Measurements from ENCODE around the gene COA7.
"Not testable (repeated sequence)": the region's sequence is repeated elsewhere in the genome, so short reads cannot be mapped to it uniquely, and the experiment has no call there.

COA7 gene

DNA sequence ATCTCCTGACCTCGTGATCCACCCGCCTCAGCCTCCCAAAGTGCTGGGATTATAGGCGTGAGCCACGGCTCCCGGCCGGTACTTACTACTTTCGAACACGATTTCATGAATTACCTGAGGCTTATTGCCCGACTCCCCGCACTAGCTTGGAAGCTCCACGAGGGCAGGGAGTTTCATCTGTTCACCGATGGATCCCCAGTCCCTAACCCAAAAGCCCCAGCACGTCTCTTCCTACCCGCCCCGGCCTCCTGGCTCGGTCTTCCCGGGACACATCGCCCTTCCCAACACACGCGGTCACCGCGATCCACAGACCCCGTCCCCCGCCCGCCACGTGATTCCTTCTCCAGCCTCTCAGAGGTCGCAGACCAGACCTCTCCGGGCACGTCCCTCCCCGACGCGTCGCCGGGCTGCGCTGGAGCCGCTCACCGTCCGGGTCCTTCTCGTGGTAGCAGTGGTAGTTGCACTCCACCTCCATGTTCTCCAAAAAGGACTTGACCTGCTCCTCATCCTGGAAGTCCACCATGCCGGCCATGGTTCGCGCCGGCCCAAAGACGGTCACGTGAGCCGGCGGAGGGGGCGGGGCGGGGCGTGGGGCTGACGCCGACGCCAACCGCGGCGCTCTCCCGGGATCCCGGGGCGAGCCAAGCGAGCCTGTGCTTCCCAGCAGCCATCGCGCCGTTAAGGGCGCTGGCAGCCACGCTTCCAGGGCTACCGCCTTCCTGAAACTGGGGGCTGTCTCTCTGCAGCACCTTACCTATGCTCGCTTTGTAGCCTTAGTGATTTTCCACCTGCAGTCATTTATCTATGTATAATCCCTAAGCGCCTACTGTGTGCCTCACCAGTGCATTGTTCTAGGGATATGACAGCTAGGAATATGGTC, at the start of gene COA7:
TSS of gene COA7 (minus strand) at position 553 of the 880 bp plus-strand sequence. CDS start at position 532, 21 bp downstream.
- in situ Hi-C loops (cut with HindIII; ENCODE audit: low sequenced_read_pairs) = no loop called here

DNA sequence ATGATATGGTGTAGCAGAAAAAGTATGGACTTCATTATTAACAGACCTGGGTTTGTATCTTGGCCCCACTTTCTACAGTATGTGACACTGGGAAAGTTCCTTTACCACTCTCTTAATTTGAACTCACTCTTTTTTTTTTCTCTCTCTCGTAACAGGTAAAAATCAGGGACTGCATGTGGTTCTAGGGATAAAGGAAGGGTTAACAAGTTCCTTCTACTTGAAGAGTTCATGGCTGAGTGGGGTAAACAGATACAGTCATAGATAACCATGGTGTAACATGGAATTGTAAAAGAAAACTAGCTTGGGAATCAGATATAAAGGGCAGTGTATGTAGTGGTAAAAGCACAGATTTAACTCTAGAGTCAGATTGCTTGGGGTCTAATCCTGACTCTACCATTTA, 49.3 kb upstream of the COA7 start:
- in situ Hi-C loops (cut with HindIII; ENCODE audit: low sequenced_read_pairs) = no loop called here

DNA sequence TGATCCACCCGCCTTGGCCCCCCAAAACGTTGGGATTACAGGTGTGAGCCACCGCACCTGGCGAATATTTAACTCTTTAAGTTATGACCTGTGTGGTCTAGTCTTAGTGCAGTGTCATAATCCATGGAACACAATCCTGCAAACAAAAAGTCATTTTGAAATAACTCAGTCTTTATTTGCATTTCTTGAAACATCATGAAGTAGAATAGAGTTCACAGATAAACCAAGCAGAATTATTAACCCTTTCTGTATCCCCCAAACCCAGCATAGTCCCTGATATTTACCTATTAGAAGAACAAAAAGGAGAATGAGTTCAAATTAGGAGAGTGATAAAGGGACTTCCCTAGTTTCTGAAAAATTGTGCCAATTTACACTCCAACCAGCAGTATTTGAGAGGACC, 48.0 kb upstream of the COA7 start:
- in situ Hi-C loops (cut with HindIII; ENCODE audit: low sequenced_read_pairs) = no loop called here

DNA sequence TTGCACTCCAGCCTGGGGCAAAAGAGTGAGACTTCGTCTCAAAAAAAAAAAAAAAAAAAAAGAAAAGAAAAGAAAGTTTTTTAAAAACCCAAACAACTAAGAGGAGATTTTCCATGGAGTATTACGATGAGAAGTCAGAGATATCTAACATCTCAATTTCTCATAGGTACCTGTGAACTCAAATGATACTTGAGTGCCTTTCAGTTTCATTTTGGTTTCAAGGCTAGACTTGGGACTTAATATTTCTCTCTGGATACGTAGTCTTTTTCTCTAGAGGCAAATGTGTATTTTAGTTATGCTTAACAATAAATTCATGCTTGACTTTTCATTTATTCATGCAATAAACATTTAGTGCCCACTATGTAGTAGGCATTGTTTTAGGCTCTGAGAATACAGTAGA, 43.1 kb upstream of the COA7 start:
- in situ Hi-C loops (cut with HindIII; ENCODE audit: low sequenced_read_pairs) = no loop called here

DNA sequence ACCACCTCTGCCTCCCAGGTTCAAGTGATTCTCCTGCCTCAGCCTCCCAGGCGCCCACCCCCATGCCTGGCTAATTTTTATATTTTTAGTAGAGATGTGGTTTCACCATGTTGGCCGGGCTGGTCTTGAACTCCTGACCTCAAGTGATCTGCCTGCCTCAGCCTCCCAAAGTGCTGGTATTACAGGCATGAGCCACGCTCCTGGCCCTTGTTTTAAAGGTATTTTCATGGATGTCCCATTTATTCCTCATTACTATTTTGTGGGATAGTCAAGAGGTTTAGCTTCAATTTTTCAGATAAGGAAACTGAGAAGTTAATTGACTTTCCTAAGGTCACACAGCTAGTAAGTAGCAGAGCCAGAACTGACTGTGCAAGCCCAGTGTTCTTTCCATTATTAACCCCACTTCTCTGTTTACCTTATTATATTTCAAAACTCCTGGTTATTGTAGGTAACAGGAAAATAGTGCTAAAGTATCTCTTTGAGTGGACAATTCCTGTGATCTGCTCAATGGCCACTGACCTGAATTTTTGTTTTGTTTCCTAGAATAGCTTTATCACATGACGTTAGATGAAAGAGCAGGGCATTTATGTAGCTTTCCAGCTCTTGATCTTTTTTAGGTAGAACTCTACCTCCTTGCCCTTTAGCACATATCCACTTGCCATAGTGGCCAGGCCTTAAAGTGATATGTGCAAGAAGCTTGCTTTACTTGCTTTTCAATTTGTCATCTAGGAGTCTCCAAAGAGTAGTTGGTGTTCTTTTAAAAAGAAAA, 41.7 kb upstream of the COA7 start:
- in situ Hi-C loops (cut with HindIII; ENCODE audit: low sequenced_read_pairs) = no loop called here

DNA sequence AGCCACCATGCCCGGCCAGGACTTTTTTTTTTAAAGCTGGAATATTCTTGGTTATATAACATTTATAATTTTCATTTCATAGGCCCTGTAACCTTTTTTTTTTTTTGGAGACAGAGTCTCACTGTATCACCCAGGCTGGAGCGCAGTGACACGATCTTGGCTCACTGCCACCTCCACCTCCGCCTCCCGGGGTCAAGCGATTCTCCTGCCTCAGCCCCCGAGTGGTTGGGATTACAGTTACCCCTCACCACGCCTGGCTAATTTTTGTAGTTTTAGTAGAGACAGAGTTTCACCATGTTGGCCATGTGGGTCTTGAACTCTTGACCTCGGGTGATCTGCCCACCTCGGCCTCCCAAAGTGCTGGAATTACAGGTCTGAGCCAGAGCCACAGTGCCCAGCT, 40.7 kb upstream of the COA7 start:
- in situ Hi-C loops (cut with HindIII; ENCODE audit: low sequenced_read_pairs) = no loop called here

DNA sequence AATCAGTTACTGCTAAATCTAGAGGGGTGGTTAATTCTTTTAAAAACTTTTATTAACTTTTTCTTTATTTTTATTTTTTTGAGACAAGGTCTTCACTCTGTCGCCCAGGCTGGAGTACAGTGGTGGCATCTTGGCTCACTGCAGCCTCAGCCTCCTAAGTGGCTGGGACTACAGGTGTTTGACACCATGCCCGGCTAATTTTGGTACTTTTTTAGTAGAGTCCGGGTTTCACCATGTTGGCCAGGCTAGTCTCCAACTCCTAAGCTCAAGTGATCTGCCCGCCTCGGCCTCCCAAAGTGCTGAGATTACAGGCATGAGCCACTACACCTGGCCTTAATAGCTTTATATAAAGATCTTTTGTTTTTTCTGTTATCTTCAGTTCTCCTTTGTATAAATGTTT, 40.0 kb upstream of the COA7 start:
- in situ Hi-C loops (cut with HindIII; ENCODE audit: low sequenced_read_pairs) = no loop called here

DNA sequence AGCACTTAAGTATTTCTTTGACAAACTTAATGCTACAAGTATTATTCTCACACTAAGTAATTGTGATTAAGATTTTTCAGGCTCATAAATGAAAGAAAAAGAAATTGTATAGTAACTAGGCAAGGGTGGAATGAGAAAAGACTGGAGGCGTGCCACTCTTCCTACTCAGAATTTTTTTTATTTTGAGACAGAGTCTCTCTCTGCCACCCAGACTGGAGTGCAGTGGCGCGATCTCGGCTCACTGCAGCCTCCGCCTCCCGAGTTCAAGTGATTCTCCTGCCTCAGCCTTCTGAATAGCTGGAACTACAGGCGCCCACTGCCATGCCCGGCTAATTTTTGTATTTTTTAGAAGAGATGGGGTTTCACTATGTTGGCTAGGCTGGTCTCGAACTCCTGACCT, 37.2 kb upstream of the COA7 start:
- in situ Hi-C loops (cut with HindIII; ENCODE audit: low sequenced_read_pairs) = not testable (repeated sequence)

DNA sequence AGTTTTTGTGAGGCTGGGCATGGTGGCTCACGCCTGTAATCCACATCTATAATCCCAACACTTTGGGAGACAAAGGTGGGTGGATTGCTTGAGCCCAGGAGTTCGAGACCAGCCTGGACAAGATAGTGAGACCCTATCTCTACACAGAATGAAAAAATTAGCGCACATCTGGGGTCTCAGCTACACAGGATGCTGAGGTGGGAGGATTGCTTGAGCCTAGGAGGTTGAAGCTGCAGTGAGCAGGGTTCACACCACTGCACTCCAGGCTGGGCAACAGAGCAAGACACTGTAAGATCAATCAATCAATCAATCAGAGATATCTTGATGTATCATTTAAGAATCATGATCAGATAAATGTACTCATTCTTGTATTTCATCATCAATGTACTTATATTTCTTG, 35.2 kb upstream of the COA7 start:
- in situ Hi-C loops (cut with HindIII; ENCODE audit: low sequenced_read_pairs) = no loop called here

DNA sequence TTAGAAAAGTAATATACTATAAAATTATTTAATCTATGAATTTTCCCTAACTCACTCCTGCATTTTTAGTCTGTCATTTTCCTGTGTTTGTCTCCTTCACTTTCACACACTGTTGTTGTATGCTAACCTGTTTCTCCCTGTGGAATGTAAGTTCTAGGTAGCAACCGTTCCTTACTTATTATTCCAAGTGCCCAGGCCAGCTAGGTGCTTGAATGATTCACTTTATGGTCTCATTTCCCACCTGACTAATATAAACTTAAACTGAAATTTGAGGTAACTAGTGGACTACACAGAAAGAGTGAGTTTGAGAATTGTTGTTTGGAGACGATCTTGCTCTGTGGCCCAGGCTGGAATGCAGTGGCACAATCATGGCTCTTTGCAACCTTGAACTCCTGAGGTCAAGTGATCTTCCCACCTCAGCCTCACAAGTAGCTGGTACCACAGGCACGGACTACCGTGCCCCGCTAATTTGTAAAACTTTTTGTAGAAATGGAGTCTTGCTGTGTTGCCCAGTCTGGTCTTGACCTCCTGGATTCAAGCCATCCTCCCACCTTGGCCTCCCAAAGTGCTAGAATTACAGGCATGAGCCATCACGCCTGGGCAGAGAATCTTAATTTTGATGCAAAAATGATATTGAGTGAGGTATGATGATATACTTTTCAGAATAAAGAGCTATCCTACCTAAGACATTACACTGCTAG, 30.0 kb upstream of the COA7 start:
- in situ Hi-C loops (cut with HindIII; ENCODE audit: low sequenced_read_pairs) = loop anchor here (5.0 kb wide), 1 partner anchor 34 kb away; no protein-coding TSS in a partner anchor

DNA sequence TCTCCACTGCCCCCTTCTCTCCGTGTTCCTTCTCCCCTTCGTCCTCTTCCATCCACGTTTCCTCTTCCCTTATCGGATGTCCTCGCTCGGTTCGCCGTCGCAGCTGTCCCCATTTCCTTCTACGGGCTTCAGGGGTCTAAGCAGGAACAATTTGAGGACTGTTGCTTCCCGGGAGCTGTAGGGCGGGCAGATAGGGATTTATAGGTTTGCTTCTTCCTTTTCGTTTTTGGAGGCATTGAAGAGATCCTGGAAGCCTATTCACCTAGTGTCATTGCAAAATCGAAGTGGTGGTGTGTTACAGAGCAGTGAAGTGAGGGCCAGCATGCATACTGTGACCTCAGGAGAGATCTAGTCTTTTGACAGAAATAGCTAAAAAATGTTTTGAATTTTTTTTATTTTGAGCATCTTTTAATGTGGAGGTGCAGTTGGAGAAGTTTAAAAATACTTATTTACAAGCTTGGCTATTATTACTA, 29.0 kb upstream of the COA7 start:
- in situ Hi-C loops (cut with HindIII; ENCODE audit: low sequenced_read_pairs) = loop anchor here (5.0 kb wide), 1 partner anchor 35 kb away; no protein-coding TSS in a partner anchor

DNA sequence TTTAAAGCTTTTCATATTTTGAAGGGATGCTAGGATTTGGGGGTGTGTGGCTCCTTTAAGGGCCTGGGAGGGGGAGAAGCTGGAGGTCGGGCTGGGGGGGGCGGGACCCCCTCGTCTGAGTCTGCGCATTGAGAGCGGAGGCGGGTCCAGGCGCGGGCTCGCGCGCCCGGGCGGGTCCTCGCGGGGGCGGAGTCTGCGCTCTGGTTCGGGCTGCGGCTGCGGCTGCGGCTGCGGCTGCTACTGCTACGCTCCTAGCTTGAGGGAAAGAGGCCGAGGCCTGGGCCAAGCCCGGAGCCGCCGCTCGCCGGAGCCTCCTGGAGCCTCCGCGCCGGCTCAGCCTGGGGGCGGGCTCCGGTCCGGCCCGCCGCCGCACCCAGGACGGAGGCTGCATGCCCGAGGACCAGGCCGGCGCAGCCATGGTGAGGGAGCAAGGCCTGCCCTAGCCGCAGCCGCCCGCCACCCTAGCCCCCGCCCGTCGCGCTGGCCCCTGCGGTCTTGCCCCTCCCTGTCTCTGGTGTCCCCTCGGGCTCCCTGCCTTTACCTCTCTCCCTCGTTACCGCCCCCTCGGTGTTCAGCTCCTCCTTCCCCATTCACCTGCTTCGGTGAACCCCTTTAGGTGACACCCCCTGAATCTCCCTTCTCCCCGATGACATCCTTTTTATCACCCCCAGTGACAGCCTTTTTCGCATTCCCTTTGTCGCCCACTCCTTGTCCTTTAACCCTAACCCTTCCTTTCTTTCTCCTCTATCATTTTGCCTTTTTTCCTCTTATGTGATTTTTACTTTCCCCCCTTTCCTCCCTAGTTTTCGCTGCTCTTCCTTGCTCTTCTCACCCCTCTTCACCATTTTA, 28.3 kb upstream of the COA7 start, which contains the start of gene ZYG11B:
TSS of gene ZYG11B (plus strand) at position 189 of the 849 bp plus-strand sequence. CDS start at position 390, 201 bp downstream.
- in situ Hi-C loops (cut with HindIII; ENCODE audit: low sequenced_read_pairs) = loop anchor here (5.0 kb wide), 1 partner anchor 36 kb away; no protein-coding TSS in a partner anchor

DNA sequence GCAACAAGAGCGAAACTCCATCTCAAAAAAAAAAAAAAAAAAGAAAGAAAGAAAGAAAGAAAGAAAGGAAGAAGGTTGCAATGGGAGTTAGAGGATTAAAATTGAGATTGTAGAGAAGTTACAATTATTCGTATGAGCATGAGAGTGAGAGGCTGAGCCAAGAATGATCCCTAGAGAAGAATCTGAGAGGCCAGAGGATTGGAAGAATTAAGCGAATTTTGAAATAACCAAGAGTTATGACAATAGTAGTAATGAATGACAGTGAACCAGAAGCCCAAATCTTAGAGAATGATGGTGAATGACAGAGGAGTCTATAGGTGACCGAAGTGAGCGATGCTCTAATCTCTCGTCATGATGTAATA, 27.7 kb upstream of the COA7 start:
- in situ Hi-C loops (cut with HindIII; ENCODE audit: low sequenced_read_pairs) = loop anchor here (5.0 kb wide), 1 partner anchor 36 kb away; no protein-coding TSS in a partner anchor

DNA sequence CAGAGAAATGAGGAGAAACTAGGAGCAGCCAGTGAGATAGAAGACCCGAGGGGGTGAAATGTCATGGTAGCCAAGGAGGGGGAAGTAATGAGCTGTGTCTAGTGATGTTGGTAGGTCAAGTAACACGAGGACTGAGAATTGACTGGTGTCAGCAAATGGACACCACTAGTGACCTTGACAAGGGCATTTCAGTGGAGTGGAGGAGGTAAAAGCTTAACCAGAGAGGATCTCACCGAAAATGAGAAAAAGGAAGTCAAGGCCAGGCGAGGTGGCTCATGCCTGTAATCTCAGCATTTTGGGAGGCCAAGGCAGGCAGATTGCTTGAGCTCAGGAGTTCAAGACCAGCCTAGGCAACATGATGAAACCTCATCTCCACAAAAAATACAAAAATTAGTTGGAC, 25.1 kb upstream of the COA7 start:
- in situ Hi-C loops (cut with HindIII; ENCODE audit: low sequenced_read_pairs) = no loop called here

DNA sequence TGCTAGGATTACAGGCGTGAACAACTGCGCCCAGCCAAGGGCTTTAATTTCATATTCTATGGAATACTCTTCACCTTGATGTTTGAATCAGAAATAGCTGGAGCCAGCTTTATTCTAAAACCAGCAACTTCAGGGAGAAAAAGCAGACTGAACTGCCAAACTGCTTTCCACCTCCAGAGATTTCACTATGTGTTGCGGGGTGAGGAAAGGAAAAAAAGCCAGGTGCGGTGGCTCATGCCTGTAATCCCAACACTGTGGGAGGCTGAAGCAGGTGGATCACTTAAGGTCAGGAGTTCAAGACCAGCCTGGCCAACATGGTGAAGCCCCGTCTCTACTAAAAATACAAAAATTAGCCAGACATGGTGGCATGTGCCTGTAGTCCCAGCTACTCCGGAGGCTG, 17.1 kb upstream of the COA7 start:
- in situ Hi-C loops (cut with HindIII; ENCODE audit: low sequenced_read_pairs) = not testable (repeated sequence)

DNA sequence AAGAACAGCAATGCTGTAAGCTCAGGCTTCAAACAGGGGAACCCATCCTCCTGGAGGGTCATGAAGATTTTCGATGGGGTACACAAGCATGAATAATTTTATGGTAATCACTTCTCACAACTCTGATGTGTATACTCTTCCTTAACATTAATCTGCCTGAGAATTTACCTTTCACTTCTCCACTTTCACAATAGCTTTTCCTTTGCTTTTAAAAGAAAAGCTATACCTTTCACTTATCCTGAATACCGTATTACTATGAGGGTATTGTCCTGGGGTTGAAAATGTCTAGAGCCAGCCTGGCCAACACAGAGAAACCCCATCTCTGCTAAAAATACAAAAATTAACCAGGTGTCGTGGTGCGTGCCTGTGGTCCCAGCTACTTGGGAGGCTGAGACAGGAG, 15.4 kb upstream of the COA7 start:
- in situ Hi-C loops (cut with HindIII; ENCODE audit: low sequenced_read_pairs) = no loop called here

DNA sequence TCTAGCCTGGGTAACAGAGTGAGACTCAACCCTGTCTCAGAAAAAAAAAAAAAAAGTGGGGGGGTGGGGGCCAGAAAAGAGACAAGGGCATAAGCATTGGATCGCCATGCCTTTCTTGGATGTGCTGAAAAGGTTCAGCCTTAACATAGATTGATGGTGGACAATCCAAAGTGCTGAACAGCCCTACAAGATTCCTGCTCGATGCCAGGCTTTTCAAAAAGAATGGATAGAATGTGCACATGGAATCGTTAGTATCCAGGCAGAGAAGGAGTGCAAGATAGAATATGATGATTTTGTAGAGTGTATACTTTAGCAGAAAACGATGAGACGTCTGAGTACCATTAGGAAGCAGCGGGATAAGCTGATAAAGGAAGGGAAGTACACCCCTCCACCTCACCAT, 10.9 kb upstream of the COA7 start:
- in situ Hi-C loops (cut with HindIII; ENCODE audit: low sequenced_read_pairs) = no loop called here

DNA sequence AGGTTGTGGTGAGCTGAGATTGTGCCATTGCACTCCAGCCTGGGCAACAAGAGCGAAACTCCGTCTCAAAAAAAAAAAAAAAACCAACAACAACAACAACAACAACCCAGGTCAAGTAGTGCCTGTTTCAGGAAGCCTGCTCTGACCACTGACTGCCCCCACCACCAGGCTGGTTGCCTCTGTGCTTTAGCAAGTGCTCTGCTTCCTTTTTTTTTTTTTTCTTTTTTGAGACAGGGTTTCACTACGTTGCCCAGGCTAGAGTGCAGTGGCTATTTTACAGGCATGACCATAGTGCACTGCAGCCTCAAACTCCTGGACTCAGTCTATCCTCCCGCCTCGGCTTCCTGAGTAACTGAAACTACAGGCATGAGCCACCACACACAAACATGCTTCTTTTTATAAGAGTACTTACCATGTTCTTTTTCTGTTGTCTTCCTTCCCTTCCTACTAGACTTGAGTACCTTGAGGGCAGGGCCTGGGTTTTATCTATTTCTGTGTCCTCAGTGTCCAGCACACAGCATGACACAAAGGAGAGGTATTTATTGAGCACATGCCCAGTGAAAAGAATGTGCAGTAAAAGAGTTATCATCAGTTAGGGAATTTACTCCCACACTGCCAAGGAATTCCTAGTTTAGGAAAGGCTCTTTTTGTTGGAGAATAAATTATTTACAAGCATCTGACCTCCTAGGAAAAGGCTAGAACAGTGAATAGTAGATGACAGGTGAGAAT, 9.9 kb upstream of the COA7 start:
- in situ Hi-C loops (cut with HindIII; ENCODE audit: low sequenced_read_pairs) = no loop called here

Measured in endothelial cell of hepatic sinusoid (primary cell).